Panc1 (cell line): ENCODE measurements around the gene IFNA4. TPM values are rescaled to one million over a fixed set of nuclear protein-coding genes. Genes with fewer than 3 reads are reported as not detected.
"Not testable (repeated sequence)": the region's sequence is repeated elsewhere in the genome, so short reads cannot be mapped to it uniquely, and the experiment has no call there.

Source experiments
- ATAC-seq: fragments of 200-7000 bp; cut with Tn5 transposase; 2 replicates; pipeline ENCODE4 v1.9.1; 2020; ENCODE audit warnings: mild to moderate bottlenecking, moderate library complexity
- BruUV-seq: library from RNA; stranded (reverse); fragments of 400-500 nt; replicated peaks from 2 replicates; lab custom pipeline; 2021; lab: Mats Ljungman, UMichigan
- CTCF ChIA-PET: fragments of 300-600 bp; sonication (Branson Sonifier 250); formaldehyde crosslinking; loops from one replicate; lab custom pipeline; 2022; ENCODE audit warnings: antibody characterized with exemption; lab: Charles Lee
- POLR2A ChIA-PET: fragments of 300-600 bp; sonication (Branson Sonifier 250); formaldehyde crosslinking; loops from one replicate; lab custom pipeline; 2022; ENCODE audit warnings: antibody characterized with exemption; lab: Charles Lee
- DNase-seq: peaks from one replicate; pipeline ENCODE4 v3.0.0-alpha.2; 2010; ENCODE audit warnings: low read depth, low spot score
- H3K27ac ChIP-seq: 2 replicates; pipeline ENCODE4 v1.5.1; 2011; ENCODE audit warnings: mild to moderate bottlenecking, low read length, inconsistent platforms
- H3K27me3 ChIP-seq: fragments of 200-500 bp; sonication (Bioruptor generic); 2 replicates; pipeline ENCODE4 v1.6.0; 2014; ENCODE audit warnings: low read length, inconsistent platforms; ENCODE audit not compliant: control insufficient read depth, insufficient read depth
- H3K36me3 ChIP-seq: fragments of 200-500 bp; sonication (Bioruptor generic); 2 replicates; pipeline ENCODE4 v1.5.1; 2014; ENCODE audit warnings: inconsistent platforms, mild to moderate bottlenecking, low read length, moderate library complexity; ENCODE audit not compliant: control insufficient read depth, insufficient read depth
- H3K4me1 ChIP-seq: 2 replicates; pipeline ENCODE4 v1.5.1; 2011; ENCODE audit warnings: inconsistent platforms, mild to moderate bottlenecking, low read length, moderate library complexity; ENCODE audit not compliant: control insufficient read depth, insufficient read depth
- H3K4me3 ChIP-seq, 2 experiments: 2 replicates each; pipeline ENCODE4 v1.5.1; 2011 to 2012; ENCODE audit warnings: low read depth in 2 of 2, low read length in 2 of 2, mild to moderate bottlenecking in 2 of 2, inconsistent platforms in 1 of 2, moderate library complexity in 1 of 2
- H3K9me3 ChIP-seq: fragments of 200-500 bp; sonication (Bioruptor generic); 2 replicates; pipeline ENCODE4 v1.5.1; 2014; ENCODE audit warnings: low read depth, mild to moderate bottlenecking, inconsistent platforms, low read length, moderate library complexity; ENCODE audit not compliant: control insufficient read depth, insufficient read depth
- CTCF ChIP-seq: fragments of 450-650 bp; IDR thresholded peaks from 2 replicates; pipeline ENCODE4 v1.5.1; 2017; ENCODE audit warnings: mild to moderate bottlenecking
- REST ChIP-seq, 2 experiments: IDR thresholded peaks; 2 replicates each; pipeline ENCODE4 v1.6.1; 2011 to 2012; ENCODE audit warnings: low read depth in 2 of 2, control low read depth in 1 of 2, low read length in 1 of 2, mild to moderate bottlenecking in 1 of 2, moderate library complexity in 1 of 2; ENCODE audit not compliant: insufficient read depth in 1 of 2
- SIN3A ChIP-seq: IDR thresholded peaks from 2 replicates; pipeline ENCODE4 v1.6.1; 2012; ENCODE audit warnings: low read depth, mild to moderate bottlenecking, low read length, moderate library complexity, borderline replicate concordance; ENCODE audit not compliant: insufficient read depth
- TCF7L2 ChIP-seq: IDR thresholded peaks from 2 replicates; pipeline ENCODE4 v1.6.1; 2011; ENCODE audit warnings: mild to moderate bottlenecking, low read depth, low read length, inconsistent platforms
- in situ Hi-C: cut with HindIII; loops from 2 replicates; pipeline ENCODE4 v1.10.0; 2016; ENCODE audit warnings: low sequenced_read_pairs, low pct_unique_long_range_greater_than_20kb
- intact Hi-C: fragments of 100-400 bp; cut with micrococcal nuclease; formaldehyde crosslinking; loops from one replicate; pipeline ENCODE4 v1.10.0; 2022; ENCODE audit not compliant: unreplicated experiment
- total RNA-seq: library from RNA; stranded (reverse); gene quantifications from one replicate; pipeline ENCODE4 v1.2.1, GENCODE V29; 2021; ENCODE audit not compliant: unreplicated experiment

Gene IFNA4
- total RNA-seq, 1 experiment from 2014 or later: not detected

- Histone ChIP-seq H3K36me3 (no peaks in the 10 kb centered on the region), H3K27me3 (no peaks in the 10 kb centered on the region), H3K4me3 (no peak overlapping the region), H3K4me1 (no peaks in the 10 kb centered on the region), H3K27ac (no peak overlapping the region), H3K9me3 (no peaks in the 10 kb centered on the region)
- no peak for TF ChIP-seq SIN3A
- no peak for TF ChIP-seq REST (IDR thresholded peaks at IDR 0.05; ENCODE audit: insufficient read depth in 1 of 2, low read depth in 2 of 2, low read length in 1 of 2)
- no peak for TF ChIP-seq TCF7L2
- no peak for DNase-seq
- no TSS peak for BruUV-seq
- no peak for ATAC-seq
- ChIA-PET POLR2A (no interaction called here), CTCF (no interaction called here)
- intact Hi-C loops: no loop called here
- in situ Hi-C loops: no loop called here
Measured at GRCh38 chr9:21205204-21205603, 17.8 kb upstream of the IFNA4 start.

- in situ Hi-C loops, POLR2A ChIA-PET, CTCF ChIA-PET: not testable (repeated sequence)
Measured at GRCh38 chr9:21202105-21202504, 14.7 kb upstream of the IFNA4 start, which contains the start of gene IFNA7. Gene IFNA7 (minus strand): TSS chr9:21202205. CDS start chr9:21202165, 40 bp downstream.

GRCh38 chr9:21194867-21195776, 7.7 kb upstream of the IFNA4 start:
- POLR2A ChIA-PET, H3K27ac ChIP-seq, H3K36me3 ChIP-seq, BruUV-seq, in situ Hi-C loops, H3K4me1 ChIP-seq, intact Hi-C loops, H3K9me3 ChIP-seq, H3K27me3 ChIP-seq, H3K4me3 ChIP-seq: not testable (repeated sequence)
- CTCF ChIA-PET: interaction anchor here (0.6 kb wide), 1 partner anchor 131 kb away, joined by 4 read pairs; no protein-coding TSS in a partner anchor
- peak; percentile 2 for DNase-seq
- TF ChIP-seq CTCF: peak; percentile 54
- peak; percentile 79; the same call in 1 of the 2 replicates for ATAC-seq

More at GRCh38 chr9:21202105-21202504, 14.7 kb upstream of the IFNA4 start, which contains the start of gene IFNA7:
- H3K27me3 ChIP-seq, H3K9me3 ChIP-seq, BruUV-seq, intact Hi-C loops, ATAC-seq, H3K4me1 ChIP-seq, H3K4me3 ChIP-seq, H3K36me3 ChIP-seq, DNase-seq, H3K27ac ChIP-seq: not testable (repeated sequence)

- DNase-seq, H3K27ac ChIP-seq, H3K36me3 ChIP-seq, intact Hi-C loops, ATAC-seq, in situ Hi-C loops, H3K27me3 ChIP-seq, CTCF ChIA-PET, H3K9me3 ChIP-seq, BruUV-seq, POLR2A ChIA-PET, H3K4me3 ChIP-seq, H3K4me1 ChIP-seq: not testable (repeated sequence)
Measured at GRCh38 chr9:21182810-21183736, 4.3 kb downstream of the IFNA4 start.
